ENCODE data around the gene GDPD5. TPM values are rescaled to one million over a fixed set of nuclear protein-coding genes. Genes with fewer than 3 reads are reported as not detected.

Gene GDPD5
- total and polyA plus RNA-seq, 10 of the 15 experiments (the other 5 are each of a cell fraction or from before 2014, with no cell fraction given), result 0.10 to 30.0 (median 6.7) TPM

DNA sequence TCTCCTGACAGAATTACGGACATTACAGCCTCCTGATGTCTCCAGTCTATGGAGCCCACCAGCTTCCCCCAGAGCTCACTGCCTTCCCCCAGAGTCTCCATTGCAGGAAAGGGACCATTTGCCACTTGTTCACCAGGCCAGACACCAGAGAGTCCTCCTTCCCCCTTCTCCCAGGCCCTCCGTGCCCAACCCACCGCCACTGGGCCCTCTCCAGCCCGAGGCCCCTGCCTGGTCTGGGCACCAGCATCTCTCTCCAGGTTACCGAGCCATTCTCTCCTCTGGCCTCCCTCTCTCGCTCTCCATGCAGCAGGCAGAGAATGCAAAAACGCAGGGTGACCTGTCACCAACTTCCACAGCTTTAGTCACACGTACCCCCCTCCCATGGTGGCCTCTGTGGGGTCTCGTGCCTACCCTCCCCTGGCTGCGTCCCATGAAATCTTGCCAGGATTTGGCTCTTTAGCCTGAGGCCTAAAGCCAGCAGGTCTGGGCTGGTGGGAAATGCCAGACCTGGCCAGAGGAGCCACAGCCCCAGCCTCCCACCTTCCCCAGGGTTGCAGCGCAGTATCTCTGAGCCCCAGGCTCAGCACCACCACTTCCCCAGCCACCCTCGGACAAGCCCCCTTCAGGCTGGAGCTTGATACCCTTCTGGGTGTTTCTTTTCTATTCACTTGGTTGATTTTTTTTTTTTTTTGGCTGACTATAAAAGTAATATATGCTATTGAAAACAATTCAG, 29.5 kb upstream of the GDPD5 start:
- TF ChIP-seq TBL1XR1 (IDR thresholded peaks at IDR 0.05; ENCODE audit: low read depth, low read length), result no peak
- TF ChIP-seq HDGF (IDR thresholded peaks at IDR 0.05), result no peak
- no peak for ATAC-seq
- Histone ChIP-seq H3K27me3 (replicated peaks in 1 of 2; ENCODE audit: control insufficient read depth in 2 of 2, insufficient read depth in 2 of 2, low read length in 1 of 2) (no peaks in the 10 kb centered on the region), H3K79me2 (ENCODE audit: control insufficient read depth, insufficient read depth, low read length) (no peaks in the 10 kb centered on the region), H2AFZ (ENCODE audit: control insufficient read depth, low read depth, low read length) (no peak overlapping the region), H3K36me3 (ENCODE audit: control insufficient read depth in 2 of 2, insufficient read depth in 2 of 2, low read length in 1 of 2) (no peaks in the 10 kb centered on the region), H3K9me3 (replicated peaks; ENCODE audit: control insufficient read depth, insufficient read depth, low read length) (no peaks in the 10 kb centered on the region), H3K27ac (ENCODE audit: control insufficient read depth, insufficient read depth) (no peak overlapping the region), H3K9ac (ENCODE audit: control insufficient read depth, insufficient read depth, low read length) (no peak overlapping the region), H3K4me1 (ENCODE audit: control insufficient read depth, insufficient read depth, low read length) (no peaks in the 10 kb centered on the region), H4K20me1 (ENCODE audit: control insufficient read depth, insufficient read depth) (no peaks in the 10 kb centered on the region), H3K4me2 (ENCODE audit: control insufficient read depth, insufficient read depth) (no peak overlapping the region), H3K4me3 (no peak overlapping the region)
- no peak for DNase-seq (ENCODE audit: low read depth, low spot score)
- POLR2A ChIA-PET, result no interaction called here
- RAD21 ChIA-PET (ENCODE audit: unreplicated experiment), result no interaction called here
- SMC1A ChIA-PET (ENCODE audit: uncharacterized antibody, unreplicated experiment), result interaction anchor here (0.6 kb wide), 1 partner anchor 258 kb away, joined by 4 read pairs; no protein-coding TSS in a partner anchor
- intact Hi-C loops (cut with micrococcal nuclease; ENCODE audit: unreplicated experiment), result no loop called here
- FAIRE-seq, result no peak
- WGBS (ENCODE audit: insufficient coverage, insufficient replicate concordance, low lambda C conversion rate, missing lambda C conversion rate), result 25% methylated on average over 11 of the region's 12 CpGs
- CTCF ChIA-PET, result interaction anchor here (0.7 kb wide), 1 partner anchor 151 kb away, joined by 3 read pairs; no protein-coding TSS in a partner anchor
- BruUV-seq (replicated peaks), result no TSS peak
- in situ Hi-C loops (cut with MboI), result no loop called here

DNA sequence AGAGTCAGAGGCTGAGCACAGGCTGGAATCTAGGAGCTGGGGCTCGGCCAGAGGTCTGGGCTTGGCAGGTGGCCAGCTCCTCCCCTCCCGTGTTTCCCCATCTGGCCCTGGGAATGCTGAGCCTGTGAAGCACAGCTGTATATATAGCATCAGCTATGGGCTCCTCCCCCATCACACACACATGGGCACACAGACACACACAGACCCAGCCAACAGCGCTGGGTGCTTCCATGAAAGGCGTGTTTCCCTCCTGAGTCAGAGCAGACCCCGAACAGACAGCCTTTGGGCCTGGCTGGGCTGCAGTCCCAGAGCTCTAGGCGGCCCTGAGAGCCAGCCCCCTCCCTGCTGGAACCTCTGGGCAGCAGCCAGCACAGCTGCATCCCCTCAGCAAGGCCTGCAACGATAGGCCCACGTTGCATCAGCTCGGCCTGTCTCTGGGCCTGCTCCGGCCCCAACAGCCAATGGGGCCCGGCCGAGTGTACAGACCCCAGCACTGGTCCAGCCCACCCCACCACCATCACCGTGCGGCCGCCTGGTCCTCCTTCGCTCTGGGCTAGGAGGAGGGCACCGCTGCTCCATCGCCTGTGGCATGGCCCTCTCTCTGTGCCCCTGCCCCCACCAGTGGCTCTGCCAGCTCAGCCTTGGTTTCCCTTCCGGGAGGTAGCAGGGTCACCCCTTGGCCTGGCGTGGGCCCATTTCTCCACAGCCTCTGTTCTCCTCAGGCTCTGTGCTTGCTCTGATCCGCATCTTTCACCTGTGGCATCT, 28.7 kb upstream of the GDPD5 start:
- no peak overlapping the region for H3K9ac ChIP-seq (ENCODE audit: control insufficient read depth, insufficient read depth, low read length)

More for the DNA sequence above, 28.7 kb upstream of the GDPD5 start:
- Histone ChIP-seq H4K20me1 (ENCODE audit: control insufficient read depth, insufficient read depth) (no peaks in the 10 kb centered on the region), H3K27me3 (replicated peaks in 1 of 2; ENCODE audit: control insufficient read depth in 2 of 2, insufficient read depth in 2 of 2, low read length in 1 of 2) (no peaks in the 10 kb centered on the region), H3K9me3 (replicated peaks; ENCODE audit: control insufficient read depth, insufficient read depth, low read length) (no peaks in the 10 kb centered on the region), H3K4me1 (ENCODE audit: control insufficient read depth, insufficient read depth, low read length) (no peaks in the 10 kb centered on the region), H3K4me3 (no peak overlapping the region), H3K4me2 (ENCODE audit: control insufficient read depth, insufficient read depth) (no peak overlapping the region), H3K79me2 (ENCODE audit: control insufficient read depth, insufficient read depth, low read length) (no peaks in the 10 kb centered on the region), H2AFZ (ENCODE audit: control insufficient read depth, low read depth, low read length) (no peak overlapping the region), H3K27ac (ENCODE audit: control insufficient read depth, insufficient read depth) (no peak overlapping the region), H3K36me3 (ENCODE audit: control insufficient read depth in 2 of 2, insufficient read depth in 2 of 2, low read length in 1 of 2) (no peaks in the 10 kb centered on the region)
- ChIA-PET CTCF (interaction anchor here (0.9 to 1.9 kb wide), 3 partner anchors 15 to 151 kb away, joined by 3 to 4 read pairs (median 4); no protein-coding TSS in a partner anchor), SMC1A (ENCODE audit: uncharacterized antibody, unreplicated experiment) (interaction anchor here (0.6 to 0.9 kb wide), 3 partner anchors 14 to 96 kb away, joined by 3 to 4 read pairs (median 3); no protein-coding TSS in a partner anchor), RAD21 (ENCODE audit: unreplicated experiment) (no interaction called here), POLR2A (no interaction called here)
- 47% methylated on average over 21 of the region's 21 CpGs for WGBS (ENCODE audit: insufficient coverage, insufficient replicate concordance, low lambda C conversion rate, missing lambda C conversion rate)
- in situ Hi-C loops (cut with MboI) (no loop called here), intact Hi-C loops (cut with micrococcal nuclease; ENCODE audit: unreplicated experiment) (no loop called here)
- no TSS peak for BruUV-seq (replicated peaks)
- TF ChIP-seq, protein P1, sequence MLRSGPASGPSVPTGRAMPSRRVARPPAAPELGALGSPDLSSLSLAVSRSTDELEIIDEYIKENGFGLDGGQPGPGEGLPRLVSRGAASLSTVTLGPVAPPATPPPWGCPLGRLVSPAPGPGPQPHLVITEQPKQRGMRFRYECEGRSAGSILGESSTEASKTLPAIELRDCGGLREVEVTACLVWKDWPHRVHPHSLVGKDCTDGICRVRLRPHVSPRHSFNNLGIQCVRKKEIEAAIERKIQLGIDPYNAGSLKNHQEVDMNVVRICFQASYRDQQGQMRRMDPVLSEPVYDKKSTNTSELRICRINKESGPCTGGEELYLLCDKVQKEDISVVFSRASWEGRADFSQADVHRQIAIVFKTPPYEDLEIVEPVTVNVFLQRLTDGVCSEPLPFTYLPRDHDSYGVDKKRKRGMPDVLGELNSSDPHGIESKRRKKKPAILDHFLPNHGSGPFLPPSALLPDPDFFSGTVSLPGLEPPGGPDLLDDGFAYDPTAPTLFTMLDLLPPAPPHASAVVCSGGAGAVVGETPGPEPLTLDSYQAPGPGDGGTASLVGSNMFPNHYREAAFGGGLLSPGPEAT (IDR thresholded peaks at IDR 0.05; ENCODE audit: low read depth), result no peak
- no peak for TF ChIP-seq FOXK2 (IDR thresholded peaks at IDR 0.05)
- no peak for TF ChIP-seq KLF5 (IDR thresholded peaks at IDR 0.05; ENCODE audit: partially characterized antibody)
- no peak for TF ChIP-seq BACH1 (IDR thresholded peaks at IDR 0.05; ENCODE audit: borderline replicate concordance)
- TF ChIP-seq ZSCAN29 (IDR thresholded peaks at IDR 0.05), result no peak
- TF ChIP-seq RB1 (IDR thresholded peaks at IDR 0.05; ENCODE audit: borderline replicate concordance), result no peak
- no peak for TF ChIP-seq JUND (IDR thresholded peaks at IDR 0.05; ENCODE audit: low read depth, low read length)
- TF ChIP-seq, protein P2, sequence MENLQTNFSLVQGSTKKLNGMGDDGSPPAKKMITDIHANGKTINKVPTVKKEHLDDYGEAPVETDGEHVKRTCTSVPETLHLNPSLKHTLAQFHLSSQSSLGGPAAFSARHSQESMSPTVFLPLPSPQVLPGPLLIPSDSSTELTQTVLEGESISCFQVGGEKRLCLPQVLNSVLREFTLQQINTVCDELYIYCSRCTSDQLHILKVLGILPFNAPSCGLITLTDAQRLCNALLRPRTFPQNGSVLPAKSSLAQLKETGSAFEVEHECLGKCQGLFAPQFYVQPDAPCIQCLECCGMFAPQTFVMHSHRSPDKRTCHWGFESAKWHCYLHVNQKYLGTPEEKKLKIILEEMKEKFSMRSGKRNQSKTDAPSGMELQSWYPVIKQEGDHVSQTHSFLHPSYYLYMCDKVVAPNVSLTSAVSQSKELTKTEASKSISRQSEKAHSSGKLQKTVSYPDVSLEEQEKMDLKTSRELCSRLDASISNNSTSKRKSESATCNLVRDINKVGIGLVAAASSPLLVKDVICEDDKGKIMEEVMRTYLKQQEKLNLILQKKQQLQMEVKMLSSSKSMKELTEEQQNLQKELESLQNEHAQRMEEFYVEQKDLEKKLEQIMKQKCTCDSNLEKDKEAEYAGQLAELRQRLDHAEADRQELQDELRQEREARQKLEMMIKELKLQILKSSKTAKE (IDR thresholded peaks at IDR 0.05; ENCODE audit: low read depth, poor library complexity, severe bottlenecking), result no peak
- no peak for TF ChIP-seq HDAC2 (IDR thresholded peaks at IDR 0.05)
- no peak for TF ChIP-seq NBN (IDR thresholded peaks at IDR 0.05)
- no peak for TF ChIP-seq ZNF622 (IDR thresholded peaks at IDR 0.05)
- FAIRE-seq, result no peak
- no peak for DNase-seq (ENCODE audit: low read depth, low spot score)
- peak; percentile 64 for ATAC-seq
